ENCODE data around the gene YOD1.

- TF ChIP-seq POLR2A (IDR thresholded peaks at IDR 0.05; ENCODE audit: extremely low read depth, insufficient read length) = no peak
- no peak for TF ChIP-seq MYC (IDR thresholded peaks at IDR 0.05; ENCODE audit: low read depth, low read length)
- TF ChIP-seq, protein P1, sequence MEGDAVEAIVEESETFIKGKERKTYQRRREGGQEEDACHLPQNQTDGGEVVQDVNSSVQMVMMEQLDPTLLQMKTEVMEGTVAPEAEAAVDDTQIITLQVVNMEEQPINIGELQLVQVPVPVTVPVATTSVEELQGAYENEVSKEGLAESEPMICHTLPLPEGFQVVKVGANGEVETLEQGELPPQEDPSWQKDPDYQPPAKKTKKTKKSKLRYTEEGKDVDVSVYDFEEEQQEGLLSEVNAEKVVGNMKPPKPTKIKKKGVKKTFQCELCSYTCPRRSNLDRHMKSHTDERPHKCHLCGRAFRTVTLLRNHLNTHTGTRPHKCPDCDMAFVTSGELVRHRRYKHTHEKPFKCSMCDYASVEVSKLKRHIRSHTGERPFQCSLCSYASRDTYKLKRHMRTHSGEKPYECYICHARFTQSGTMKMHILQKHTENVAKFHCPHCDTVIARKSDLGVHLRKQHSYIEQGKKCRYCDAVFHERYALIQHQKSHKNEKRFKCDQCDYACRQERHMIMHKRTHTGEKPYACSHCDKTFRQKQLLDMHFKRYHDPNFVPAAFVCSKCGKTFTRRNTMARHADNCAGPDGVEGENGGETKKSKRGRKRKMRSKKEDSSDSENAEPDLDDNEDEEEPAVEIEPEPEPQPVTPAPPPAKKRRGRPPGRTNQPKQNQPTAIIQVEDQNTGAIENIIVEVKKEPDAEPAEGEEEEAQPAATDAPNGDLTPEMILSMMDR (IDR thresholded peaks at IDR 0.05; ENCODE audit: low read depth, low read length) = no peak
Observed at GRCh38 chr1:207060596-207060995, 9.6 kb upstream of the YOD1 start.

Data from NB4 (cell line).